Measurements from ENCODE around the gene IBSP.

- TF ChIP-seq CTCF (IDR thresholded peaks at IDR 0.05) (no peak), POLR2A (IDR thresholded peaks at IDR 0.05) (no peak), POLR2AphosphoS5 (IDR thresholded peaks at IDR 0.05) (no peak)
Observed at GRCh38 chr4:87762311-87762710, 37.0 kb upstream of the IBSP start.
